Effector CD4-positive, alpha-beta T cell (primary cell): Measurements from ENCODE around the gene NOTUM.
"Not testable (repeated sequence)": the region's sequence is repeated elsewhere in the genome, so short reads cannot be mapped to it uniquely, and the experiment has no call there.

ENCODE experiments used
- DNase-seq: peaks from one replicate; pipeline ENCODE4 v3.0.0-alpha.2; 2020

NOTUM gene

DNA sequence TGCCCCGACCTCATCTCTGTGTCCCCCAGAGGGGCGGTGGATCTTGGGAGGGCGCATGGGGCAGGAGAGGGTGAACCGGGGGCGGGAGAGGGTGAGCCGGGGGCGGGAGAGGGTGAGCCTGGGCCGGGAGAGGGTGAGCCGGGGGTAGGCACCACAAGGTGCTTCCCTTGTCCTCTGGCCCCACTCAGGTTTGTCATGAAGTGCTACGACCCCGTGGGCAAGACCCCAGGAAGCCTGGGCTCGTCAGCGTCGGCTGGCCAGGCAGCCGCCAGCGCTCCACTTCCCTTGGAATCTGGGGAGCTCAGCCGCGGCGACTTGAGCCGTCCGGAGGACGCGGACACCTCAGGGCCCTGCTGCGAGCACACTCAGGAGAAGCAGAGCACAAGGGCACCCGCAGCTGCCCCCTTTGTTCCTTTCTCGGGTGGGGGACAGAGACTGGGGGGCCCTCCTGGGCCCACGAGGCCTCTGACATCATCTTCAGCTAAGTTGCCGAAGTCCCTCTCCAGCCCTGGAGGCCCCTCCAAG lies 35.3 kb upstream of the NOTUM start:
- DNase-seq: no peak

- DNase-seq: no peak
These were observed 34.7 kb upstream of the NOTUM start for GRCh38 chr17:81995463-81996231.

DNA sequence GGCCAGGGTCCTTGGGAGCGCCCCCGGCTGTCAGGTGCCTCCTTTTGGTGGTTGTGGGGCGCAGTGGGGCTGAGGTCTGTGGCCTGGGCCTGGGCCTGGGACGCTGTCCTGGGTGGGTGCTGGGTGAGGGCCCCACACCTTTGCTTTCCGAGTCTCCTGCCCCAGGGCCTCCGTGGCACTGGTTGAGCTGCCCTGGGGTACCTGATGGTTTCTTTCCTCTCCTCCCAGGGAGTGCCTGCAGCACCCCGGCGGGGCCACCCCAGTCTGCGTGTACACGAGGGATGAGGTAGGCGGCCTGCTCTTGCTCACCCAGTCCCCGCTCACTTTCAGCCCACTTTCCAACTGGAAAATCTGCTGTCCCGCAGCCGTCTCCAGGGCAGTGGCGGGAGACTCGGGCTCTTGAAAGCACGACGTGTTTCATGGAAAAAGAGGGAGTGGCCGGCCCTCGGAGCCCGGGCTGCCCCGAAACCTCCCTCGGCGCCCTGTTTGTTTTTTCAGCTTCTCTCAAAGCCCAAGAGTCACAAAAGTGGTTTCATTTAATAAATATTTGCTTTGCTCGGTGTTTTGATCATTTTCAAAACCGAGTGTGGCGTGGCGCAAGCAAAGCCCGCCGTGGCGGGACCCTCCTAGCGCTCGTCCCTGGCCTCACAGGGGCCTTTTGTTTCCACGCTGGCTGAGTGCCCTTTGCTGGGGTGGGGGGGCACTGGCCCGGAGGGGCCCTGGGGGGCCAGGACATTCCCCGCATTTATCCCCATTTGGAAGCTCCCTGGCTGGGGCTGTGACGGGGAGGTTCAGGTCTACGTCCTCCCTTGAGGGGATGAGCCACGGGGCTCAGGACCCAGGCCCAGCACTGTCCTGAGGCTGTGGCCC lies 33.8 kb upstream of the NOTUM start:
- no peak for DNase-seq

DNA sequence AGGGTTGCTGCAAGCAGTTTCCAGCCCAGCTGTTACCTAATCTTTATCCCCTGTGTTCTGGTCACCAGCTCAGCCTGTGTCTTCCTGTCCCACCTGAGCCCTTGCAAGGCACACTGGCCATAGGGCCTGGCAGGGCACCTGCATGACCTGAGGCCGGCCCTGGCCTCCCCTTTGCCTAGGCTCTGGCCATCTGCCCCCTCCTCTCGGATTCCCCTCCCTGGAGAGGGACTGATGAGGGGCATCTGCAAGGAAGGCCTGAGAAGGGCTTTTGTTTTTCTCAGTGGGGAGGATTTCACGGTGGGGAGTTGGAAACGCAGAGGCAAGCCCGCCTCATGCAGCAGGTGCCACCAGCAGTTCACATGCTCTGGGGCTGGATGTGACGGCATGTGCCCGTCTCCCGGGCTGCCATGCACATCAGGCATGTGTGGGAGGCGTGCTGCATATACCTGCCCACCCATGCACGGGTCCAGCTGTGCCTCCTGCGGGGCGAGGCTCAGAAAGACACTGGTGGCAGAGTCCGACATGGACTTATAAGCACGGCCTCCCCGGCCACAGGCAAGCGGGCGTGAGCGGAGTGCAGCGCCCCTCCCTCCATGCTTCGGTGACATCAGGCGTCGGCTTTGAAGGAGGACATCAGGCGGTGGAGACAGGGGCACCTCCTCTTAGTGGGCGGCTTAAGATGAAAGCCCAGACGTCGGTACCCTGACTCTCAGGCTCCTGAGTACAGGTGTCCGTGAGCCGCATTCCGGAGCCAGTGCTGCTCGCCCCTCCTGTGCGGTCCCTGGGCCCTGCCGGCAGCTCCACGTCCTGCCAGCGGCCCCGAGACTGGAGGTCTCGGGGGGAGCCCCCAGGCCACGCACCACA lies 33.0 kb upstream of the NOTUM start:
- no peak for DNase-seq

- DNase-seq: no peak
These were observed 31.5 kb upstream of the NOTUM start for GRCh38 chr17:81992306-81993102.

- no peak for DNase-seq
These were observed 30.8 kb upstream of the NOTUM start for GRCh38 chr17:81991684-81992305.

DNA sequence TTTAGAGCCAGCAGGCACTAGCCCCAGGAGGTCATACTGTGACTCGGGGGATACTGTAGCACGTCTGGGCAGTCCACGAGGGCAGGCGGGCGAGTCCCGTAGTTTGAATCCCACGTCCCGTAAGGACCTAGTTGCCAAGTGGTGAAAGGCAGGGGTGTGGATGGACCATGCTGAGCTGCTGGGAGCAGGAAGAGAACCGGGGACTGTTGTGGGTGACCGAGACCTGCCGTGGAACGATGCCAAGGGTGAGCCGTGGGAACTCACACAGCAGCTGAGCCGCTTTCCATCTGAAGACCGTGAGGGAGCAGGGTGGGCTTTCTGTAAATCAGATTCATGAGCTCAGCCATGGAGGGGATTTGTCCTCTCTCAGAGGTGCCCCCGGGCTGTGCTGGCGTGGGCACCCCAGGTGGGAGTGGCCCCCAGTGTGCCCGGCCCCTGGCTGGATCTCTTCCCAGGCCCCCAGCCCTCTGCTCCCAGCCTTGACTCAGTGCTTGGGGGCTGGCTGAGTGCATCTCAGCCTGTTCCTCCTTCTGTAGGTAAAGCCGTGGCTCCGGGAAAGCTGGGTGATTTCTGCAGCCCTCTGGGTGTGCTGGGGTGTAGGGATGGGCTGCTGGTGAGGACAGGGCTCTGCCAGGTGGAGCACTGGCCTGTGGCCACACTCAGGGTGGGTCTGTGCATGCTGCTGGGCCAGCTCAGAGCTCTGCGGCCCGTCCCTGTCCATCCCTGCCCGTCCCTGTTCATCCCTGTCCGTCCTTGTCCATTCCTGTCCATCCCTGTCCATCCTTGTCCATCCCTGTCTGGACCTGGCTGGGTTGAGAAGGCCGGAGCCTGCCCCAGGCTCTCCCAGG lies 30.1 kb upstream of the NOTUM start:
- no peak for DNase-seq

DNA sequence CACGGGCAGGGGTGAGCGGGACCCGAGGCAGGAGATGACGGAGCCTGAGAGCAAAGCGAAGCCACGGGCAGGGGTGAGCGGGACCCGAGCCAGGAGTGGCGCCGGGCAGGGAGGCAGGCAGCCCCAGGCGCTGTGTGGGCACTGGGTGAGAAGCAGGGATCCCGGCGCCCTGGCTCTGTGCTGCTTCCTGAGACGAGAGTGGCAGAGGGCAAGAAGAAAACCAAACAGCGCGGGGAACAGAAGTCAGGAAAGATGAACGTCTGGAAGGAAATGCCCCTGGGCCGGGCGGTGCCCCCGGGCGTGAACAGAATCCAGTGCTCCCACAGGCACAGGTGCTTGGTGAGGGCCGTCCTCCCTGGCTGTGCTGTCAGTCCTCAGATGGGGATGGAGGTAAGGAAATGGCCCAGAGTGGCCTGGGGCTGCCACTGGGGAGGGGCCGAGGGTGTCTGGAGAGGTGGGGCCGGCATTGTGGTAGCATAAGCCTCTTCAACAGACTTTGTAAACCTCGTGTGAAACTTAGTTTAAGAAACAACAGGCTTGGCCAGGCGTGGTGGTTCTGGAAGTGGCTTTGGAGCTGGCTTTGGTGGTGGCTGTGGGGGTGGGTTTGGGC lies 26.3 kb upstream of the NOTUM start:
- no peak for DNase-seq

DNA sequence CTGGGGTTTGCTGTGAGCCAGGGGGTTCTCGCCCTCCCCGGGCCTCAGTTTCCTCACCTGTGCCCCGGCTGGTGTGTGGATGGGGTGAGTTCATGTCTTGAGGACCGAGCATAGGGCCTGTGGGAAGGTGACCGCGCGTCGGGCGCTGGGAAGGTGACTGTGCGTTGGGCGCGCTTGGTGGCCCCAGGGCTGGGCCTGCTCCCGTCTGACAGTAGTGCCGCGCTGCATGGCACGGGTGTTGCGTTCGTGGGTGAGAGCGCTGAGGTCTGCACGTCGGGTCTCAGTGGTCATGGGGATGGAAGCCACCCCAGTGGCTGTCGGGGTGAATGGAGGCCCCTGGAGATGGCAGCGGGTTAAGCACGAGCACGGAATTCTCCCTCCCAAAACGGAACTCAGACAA lies 25.6 kb upstream of the NOTUM start:
- DNase-seq: no peak

GRCh38 chr17:81984773-81985410 lies 23.9 kb upstream of the NOTUM start:
- DNase-seq: no peak

GRCh38 chr17:81983639-81984373 lies 22.8 kb upstream of the NOTUM start:
- DNase-seq: no peak

- no peak for DNase-seq
These were observed 22.1 kb upstream of the NOTUM start for GRCh38 chr17:81983011-81983638.

GRCh38 chr17:81981511-81981910 lies 20.5 kb upstream of the NOTUM start:
- not testable (repeated sequence) for DNase-seq

DNA sequence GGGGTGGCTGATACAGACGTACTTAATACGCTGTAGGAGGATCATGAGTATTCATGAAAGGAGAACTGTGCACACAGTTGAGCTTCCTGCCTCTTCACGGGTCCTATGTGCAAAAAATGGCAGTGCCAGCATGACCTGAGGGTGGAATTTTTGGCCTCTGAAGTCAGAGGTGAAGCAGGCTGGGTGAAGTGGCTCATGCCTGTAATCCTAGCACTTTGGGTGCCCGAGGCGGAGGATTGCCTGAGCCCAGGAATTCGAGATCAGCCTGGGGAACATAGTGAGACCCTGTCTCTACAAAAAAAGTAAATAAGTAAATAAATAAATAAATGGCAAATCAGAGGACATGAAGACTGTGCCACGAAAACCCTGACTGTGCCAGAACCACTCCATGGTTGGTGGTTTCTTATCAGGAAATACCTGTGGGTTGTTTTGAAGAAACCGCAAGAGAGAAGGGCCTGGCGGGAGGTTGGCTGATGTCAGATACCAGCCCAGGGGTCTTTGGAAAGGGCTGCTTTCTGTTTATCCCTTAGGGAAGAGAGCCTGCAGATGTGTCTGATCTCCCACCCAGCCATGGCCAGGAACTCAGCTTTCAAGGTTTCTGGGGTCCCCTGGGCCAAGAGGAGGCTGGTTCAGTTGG lies 19.8 kb upstream of the NOTUM start:
- no peak for DNase-seq

GRCh38 chr17:81980122-81980521 lies 19.1 kb upstream of the NOTUM start:
- DNase-seq: no peak

DNA sequence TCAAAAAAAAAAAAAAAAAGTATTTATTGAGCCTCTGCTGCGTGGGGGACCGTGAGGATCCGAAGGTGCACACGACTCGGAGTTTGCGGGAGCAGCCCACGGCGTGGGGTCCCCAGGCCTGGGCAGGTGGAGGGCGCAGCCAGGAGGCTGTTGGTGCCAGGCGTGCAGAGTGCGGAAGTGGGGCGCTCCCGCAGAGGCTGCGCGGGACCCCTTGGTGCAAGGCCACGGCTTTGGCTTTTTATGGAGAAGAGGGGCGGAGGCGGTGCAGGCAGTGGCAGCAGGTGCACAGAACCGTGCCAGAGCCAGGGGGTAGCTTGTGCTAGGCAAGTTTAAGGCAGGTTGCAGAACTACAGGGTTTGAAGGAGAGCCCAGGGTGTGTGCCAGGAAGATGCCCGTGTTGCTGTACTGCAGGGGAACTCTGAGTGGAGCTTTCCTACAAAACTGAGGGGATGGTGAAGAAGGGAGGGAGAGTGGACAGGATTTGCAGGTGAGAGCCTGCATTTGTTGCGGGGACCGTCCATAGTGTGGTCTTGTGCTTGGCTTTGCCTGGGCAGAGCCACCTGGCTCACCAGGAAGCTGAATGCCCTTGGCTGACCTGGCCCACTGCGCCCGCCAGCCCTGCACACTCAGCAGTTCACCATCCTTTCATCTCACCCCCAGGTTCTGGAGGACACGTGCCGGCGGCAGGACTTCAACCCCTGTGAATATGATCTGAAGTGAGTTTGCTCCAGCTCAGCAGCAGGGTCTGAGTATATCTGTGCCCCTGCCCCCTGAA lies 17.7 kb upstream of the NOTUM start:
- DNase-seq: no peak

DNA sequence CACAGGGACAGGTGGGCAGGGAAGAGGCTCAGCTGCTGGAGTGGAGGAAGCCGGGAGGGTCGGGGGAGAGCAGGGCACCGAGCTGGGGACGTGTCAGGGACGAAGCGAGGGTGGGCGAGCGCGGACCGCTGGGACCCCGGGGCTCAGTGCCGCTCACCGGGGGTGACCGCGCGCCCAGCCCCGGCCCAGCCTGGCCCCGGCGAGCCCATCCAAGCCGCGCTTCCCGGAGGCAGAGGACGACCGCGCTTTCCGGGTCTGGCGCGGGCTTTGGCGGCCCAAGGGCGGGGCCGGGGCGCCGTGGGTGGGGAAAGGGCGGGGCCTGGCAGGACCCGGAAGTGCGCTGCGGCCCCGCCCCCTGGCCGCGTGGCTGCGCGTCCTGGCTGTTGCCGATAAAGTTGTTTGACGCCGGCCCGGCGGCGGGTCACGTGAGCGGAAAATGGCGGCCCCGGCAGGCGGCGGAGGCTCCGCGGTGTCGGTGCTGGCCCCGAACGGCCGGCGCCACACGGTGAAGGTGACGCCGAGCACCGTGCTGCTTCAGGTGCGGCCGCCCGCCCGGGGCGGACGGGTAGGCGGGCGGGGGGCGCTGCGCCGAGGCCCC lies 16.3 kb upstream of the NOTUM start, which contains the start of gene ASPSCR1:
TSS of gene ASPSCR1 (plus strand) at position 419 of the 598 bp plus-strand sequence. CDS start at position 437, 18 bp downstream.
- DNase-seq: peak; percentile 90
